GM12801 (cell line): ENCODE data around the gene WDR43.

Experiments used
- TF ChIP-seq, protein P1 (sequence below): IDR thresholded peaks from one replicate; pipeline ENCODE4 v1.5.1; 2011; ENCODE audit warnings: control low read depth; ENCODE audit not compliant: insufficient read length; ENCODE audit errors: extremely low read depth

The WDR43 gene

DNA sequence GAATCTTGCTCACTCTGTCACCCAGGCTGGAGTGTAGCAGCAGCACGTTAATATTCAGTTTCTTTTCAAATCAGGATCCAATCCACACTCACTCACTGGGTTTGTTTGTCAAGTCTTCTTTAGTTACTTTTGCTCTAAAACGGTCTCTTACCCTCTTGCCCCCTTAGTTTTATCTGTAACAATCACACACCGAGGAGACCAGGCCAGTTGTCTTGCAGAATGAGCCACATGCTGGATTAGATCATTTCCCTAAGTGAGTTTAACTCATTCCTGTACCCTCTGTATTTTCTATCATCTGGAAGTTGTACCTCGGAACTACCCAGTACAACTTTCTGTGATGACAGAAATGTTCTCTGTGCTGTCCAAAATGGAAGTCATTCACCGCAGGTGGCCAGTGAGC lies 65.9 kb downstream of the WDR43 start:
- TF ChIP-seq, protein P1, sequence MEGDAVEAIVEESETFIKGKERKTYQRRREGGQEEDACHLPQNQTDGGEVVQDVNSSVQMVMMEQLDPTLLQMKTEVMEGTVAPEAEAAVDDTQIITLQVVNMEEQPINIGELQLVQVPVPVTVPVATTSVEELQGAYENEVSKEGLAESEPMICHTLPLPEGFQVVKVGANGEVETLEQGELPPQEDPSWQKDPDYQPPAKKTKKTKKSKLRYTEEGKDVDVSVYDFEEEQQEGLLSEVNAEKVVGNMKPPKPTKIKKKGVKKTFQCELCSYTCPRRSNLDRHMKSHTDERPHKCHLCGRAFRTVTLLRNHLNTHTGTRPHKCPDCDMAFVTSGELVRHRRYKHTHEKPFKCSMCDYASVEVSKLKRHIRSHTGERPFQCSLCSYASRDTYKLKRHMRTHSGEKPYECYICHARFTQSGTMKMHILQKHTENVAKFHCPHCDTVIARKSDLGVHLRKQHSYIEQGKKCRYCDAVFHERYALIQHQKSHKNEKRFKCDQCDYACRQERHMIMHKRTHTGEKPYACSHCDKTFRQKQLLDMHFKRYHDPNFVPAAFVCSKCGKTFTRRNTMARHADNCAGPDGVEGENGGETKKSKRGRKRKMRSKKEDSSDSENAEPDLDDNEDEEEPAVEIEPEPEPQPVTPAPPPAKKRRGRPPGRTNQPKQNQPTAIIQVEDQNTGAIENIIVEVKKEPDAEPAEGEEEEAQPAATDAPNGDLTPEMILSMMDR: no peak

DNA sequence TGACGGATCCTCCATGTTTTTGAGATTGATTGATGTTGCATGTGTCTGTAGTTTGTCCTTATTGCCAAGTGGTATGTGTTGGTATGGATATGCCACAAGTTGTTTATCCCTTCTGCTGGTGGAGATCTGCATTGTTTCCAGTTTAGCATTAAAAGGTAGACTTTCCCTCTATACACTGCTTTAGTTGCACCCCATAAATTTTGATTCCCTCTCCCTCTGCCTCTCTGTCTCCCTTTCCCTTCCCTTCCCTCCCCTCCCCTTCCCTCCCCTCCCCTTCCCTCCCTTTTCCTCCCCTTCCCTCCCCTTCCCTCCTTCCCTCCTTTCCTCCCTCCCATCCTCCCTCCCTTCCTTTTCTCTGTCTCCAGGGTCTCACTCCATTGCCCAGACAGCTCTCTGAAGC lies 68.0 kb downstream of the WDR43 start:
- TF ChIP-seq, protein P1: no peak

DNA sequence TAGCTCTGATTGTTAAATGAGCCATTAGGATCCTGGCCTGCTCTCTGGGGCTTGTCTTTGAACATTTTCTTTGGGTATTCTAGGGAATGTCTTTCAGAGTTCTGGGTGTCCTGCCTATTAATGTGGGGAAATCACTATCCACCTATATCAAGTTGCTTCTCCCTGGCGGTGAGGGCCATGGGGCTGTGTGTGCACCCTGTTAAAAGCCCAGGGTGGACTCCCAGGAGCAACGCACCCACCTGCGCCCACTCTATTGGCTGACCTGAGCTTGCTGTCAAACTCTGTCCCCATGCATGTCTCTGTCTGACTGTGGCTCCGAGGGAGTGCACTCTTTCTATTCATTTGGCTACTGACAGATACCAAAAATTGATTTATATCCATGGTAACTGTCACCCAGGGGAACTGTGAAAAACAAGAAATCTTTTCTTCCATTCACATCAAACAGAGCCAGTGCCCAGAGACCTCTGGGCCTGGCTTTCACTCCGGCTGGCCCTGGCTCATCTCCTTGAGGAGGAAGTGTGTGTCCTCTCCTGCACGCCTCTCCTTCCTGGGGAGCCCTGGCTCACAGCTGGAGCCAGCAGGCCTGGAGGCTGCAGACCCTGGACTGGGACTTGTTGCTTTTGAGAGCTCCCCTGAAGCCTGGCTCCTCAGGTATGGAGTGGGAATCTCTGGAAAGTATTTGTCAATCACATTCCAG lies 76.1 kb downstream of the WDR43 start:
- TF ChIP-seq, protein P1: no peak

DNA sequence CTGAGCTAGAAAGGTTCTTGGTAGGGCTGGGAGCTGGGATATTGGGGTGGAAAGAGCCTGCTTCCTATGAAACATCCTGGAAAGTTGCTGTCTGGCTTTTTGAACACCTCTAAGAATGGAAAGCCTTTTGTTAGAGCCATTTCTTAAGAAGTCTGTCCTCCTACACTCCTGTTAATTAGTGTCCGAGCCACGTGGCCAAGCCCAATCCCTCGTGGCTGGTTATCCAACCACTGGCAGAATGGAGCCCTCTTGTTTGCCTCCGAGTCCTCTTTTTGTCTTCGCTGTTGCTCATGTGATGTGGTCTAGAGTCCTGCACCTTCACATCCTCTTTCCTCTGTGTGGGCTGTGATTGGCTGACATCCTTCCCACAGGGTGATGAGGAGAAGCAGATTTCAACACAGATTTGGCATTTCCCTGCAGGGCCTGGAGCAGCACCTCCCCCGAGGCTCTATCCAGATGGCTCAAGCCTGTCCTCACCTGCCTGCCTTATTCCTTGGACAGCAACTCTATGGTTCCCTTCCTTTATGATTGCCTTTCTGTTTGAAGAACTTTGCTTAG lies 78.4 kb downstream of the WDR43 start:
- TF ChIP-seq, protein P1: no peak

DNA sequence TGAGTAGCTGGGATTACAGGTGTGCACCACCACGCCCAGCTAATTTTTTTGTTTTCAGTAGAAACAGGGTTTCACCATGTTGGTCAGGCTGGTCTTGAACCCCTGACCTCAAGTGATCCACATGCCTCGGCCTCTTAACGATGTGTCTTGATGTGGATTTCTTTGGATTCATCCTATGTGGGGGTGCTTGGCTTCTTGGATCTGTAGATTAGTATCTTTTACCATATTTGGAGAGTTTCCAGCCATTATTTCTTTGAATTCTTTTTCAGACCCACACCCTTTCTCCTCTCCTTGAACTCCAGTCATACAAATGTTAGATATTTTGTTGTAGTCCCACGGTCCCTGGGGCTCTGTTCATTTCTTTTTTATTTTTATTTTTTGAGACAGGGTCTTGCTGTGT lies 79.8 kb downstream of the WDR43 start:
- TF ChIP-seq, protein P1: no peak

DNA sequence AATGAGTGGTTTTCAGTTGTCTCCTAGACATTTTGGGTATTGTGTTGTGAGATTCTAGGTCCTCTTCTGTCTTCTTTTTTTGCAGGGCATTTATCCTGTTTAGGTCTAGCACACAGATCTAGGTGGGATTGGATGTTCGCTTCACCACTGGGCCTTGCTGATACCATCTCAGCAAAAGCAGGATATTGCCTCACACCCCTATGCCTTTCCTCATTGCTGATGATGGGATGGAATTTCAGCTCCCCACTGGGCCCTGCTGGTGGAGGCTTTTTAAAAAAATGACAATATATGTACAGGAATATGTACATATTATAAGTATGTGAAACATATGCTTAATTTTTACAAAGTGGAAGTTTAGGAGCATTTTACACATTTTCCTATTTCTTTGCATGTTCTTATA lies 81.2 kb downstream of the WDR43 start:
- TF ChIP-seq, protein P1: no peak

DNA sequence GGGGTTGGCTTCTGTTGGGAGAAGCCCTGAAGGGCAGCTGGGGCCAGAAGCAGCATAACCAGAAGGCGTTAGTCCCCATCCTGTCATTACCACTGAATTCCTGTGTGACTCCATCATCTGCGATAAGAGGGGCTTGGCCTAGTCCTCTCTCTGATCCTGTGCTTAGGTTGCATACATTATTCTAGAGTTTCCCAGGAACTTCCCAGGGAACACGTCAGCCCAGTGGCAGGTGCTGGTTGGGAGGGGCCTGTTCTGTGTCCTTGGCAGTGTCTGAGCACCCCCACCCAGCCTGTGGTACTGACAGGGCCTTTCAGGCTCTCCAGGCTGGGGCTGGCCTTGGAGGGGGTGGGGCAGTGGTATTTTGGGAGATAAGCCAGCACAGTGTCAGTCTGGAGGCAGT lies 82.1 kb downstream of the WDR43 start:
- TF ChIP-seq, protein P1: no peak
